Ascending aorta (tissue), 2 donors: ENCODE data around the gene TES. TPM values are rescaled to one million over a fixed set of nuclear protein-coding genes. Genes with fewer than 3 reads are reported as not detected.

Source experiments
- DNase-seq, 2 donors: peaks; one replicate each; pipeline ENCODE4 v3.0.0-alpha.2; 2019; ENCODE audit warnings: low spot score in 2 of 2
- H3K27ac ChIP-seq, 2 donors: fragments of 200-600 bp; sonication (generic); one replicate each; pipeline ENCODE4 v1.5.1; 2016 to 2017; ENCODE audit warnings: mild to moderate bottlenecking in 1 of 2
- H3K27me3 ChIP-seq: fragments of 200-600 bp; sonication (generic); one replicate; pipeline ENCODE4 v1.5.1; 2017
- H3K36me3 ChIP-seq, 2 donors: fragments of 200-600 bp; sonication (generic); one replicate each; pipeline ENCODE4 v1.5.1; 2016
- H3K4me1 ChIP-seq, 2 donors: fragments of 200-600 bp; sonication (generic); one replicate each; pipeline ENCODE4 v1.5.1; 2016 to 2017; ENCODE audit warnings: mild to moderate bottlenecking in 1 of 2
- H3K4me3 ChIP-seq, 2 donors: fragments of 200-600 bp; sonication (generic); one replicate each; pipeline ENCODE4 v1.5.1; 2016 to 2017; ENCODE audit warnings: mild to moderate bottlenecking in 1 of 2
- H3K9me3 ChIP-seq, 2 donors: fragments of 200-600 bp; sonication (generic); one replicate each; pipeline ENCODE4 v1.5.1; 2016
- CTCF ChIP-seq, 3 experiments: fragments of 200-600 bp in 2 of 3; fragments of 450-650 bp in 1 of 3; sonication (generic) in 2 of 3; IDR thresholded peaks; one replicate each; pipeline ENCODE4 v1.5.1; 2016 to 2019; ENCODE audit warnings: antibody characterized with exemption in 3 of 3, mild to moderate bottlenecking in 1 of 3, moderate library complexity in 1 of 3
- intact Hi-C: fragments of 100-400 bp; cut with DNase I; formaldehyde crosslinking; loops from one replicate; pipeline ENCODE4 v1.15.1; 2023
- total RNA-seq: library from RNA; depleted of rRNA; stranded (reverse); fragments of >200 nt; gene quantifications from one replicate; pipeline ENCODE4 v1.1.0, GENCODE V29; 2016

TES gene
- total RNA-seq, 1 donor from 2014 or later = 108 TPM

- H3K36me3 ChIP-seq = peaks cover 0 to 15% of the 10 kb centered on the region in 2 donors
- intact Hi-C loops = no loop called here
These were observed 51.6 kb downstream of the TES start for GRCh38 chr7:116261904-116262303.

GRCh38 chr7:116265881-116266280 lies 55.5 kb downstream of the TES start:
- DNase-seq = no peak
- no peaks in the 10 kb centered on the region for H3K27me3 ChIP-seq
- no peaks in the 10 kb centered on the region for H3K9me3 ChIP-seq
- intact Hi-C loops = no loop called here
- no peak overlapping the region for H3K4me3 ChIP-seq
- no peak for TF ChIP-seq CTCF (IDR thresholded peaks at IDR 0.05)
- H3K4me1 ChIP-seq = peaks cover 5 to 10% of the 10 kb centered on the region in 2 donors
- H3K36me3 ChIP-seq = no peaks in the 10 kb centered on the region
- H3K27ac ChIP-seq = no peak overlapping the region

More at GRCh38 chr7:116261904-116262303, 51.6 kb downstream of the TES start:
- DNase-seq = no peak
- no peaks in the 10 kb centered on the region for H3K9me3 ChIP-seq
- TF ChIP-seq CTCF (IDR thresholded peaks at IDR 0.05) = no peak
- no peaks in the 10 kb centered on the region for H3K27me3 ChIP-seq
- H3K27ac ChIP-seq = no peak overlapping the region
- H3K4me1 ChIP-seq = peaks cover 0 to 6% of the 10 kb centered on the region in 2 donors
- no peak overlapping the region for H3K4me3 ChIP-seq

GRCh38 chr7:116269466-116269865 lies 59.1 kb downstream of the TES start:
- intact Hi-C loops = no loop called here
- peaks cover 12 to 22% of the 10 kb centered on the region in 2 donors for H3K4me1 ChIP-seq
- H3K36me3 ChIP-seq = no peaks in the 10 kb centered on the region
- H3K4me3 ChIP-seq = no peak overlapping the region
- peak overlapping the region in 1 of 2 donors; percentile 20 for H3K27ac ChIP-seq
- no peak for DNase-seq
- H3K9me3 ChIP-seq = no peaks in the 10 kb centered on the region
- no peak for TF ChIP-seq CTCF (IDR thresholded peaks at IDR 0.05)
- H3K27me3 ChIP-seq = no peaks in the 10 kb centered on the region

- intact Hi-C loops = loop anchor here (5.0 kb wide), 3 partner anchors 46 to 256 kb away; partner anchors contain the start of gene CAV1
- peak overlapping the region in 1 of 2 donors; percentile 11 for H3K4me3 ChIP-seq
- TF ChIP-seq CTCF (IDR thresholded peaks at IDR 0.05) = no peak
- no peaks in the 10 kb centered on the region for H3K27me3 ChIP-seq
- no peak for DNase-seq
- no peaks in the 10 kb centered on the region for H3K36me3 ChIP-seq
- peaks cover 12 to 27% of the 10 kb centered on the region in 2 donors for H3K4me1 ChIP-seq
- H3K27ac ChIP-seq = peak overlapping the region; percentile 69
- H3K9me3 ChIP-seq = no peaks in the 10 kb centered on the region
These were observed 61.0 kb downstream of the TES start for GRCh38 chr7:116271161-116271913.

- H3K9me3 ChIP-seq = no peaks in the 10 kb centered on the region
- DNase-seq = peak; percentile 20 to 82
- intact Hi-C loops = loop anchor here (2.0 to 5.0 kb wide), 4 partner anchors 45 to 255 kb away; partner anchors contain the start of gene CAV1
- H3K27ac ChIP-seq = peak overlapping the region; percentile 69
- H3K4me3 ChIP-seq = peak overlapping the region in 1 of 2 donors; percentile 11
- H3K4me1 ChIP-seq = peaks cover 12 to 34% of the 10 kb centered on the region in 2 donors
- H3K36me3 ChIP-seq = no peaks in the 10 kb centered on the region
- TF ChIP-seq CTCF (IDR thresholded peaks at IDR 0.05) = no peak
- H3K27me3 ChIP-seq = no peaks in the 10 kb centered on the region
These were observed 61.9 kb downstream of the TES start for GRCh38 chr7:116271963-116272886.
